Lower leg skin (tissue), 4 donors: Measurements from ENCODE around the gene CA7. TPM values are rescaled to one million over a fixed set of nuclear protein-coding genes. Genes with fewer than 3 reads are reported as not detected.

Experiments
- DNase-seq, 2 donors: peaks; one replicate each; pipeline ENCODE4 v3.0.0-alpha.2; 2019; ENCODE audit warnings: low spot score in 2 of 2
- H3K4me3 ChIP-seq: fragments of 200-600 bp; sonication (generic); 2 replicates; pipeline ENCODE4 v1.5.1; 2017; ENCODE audit warnings: mild to moderate bottlenecking, low read depth; ENCODE audit not compliant: poor library complexity, severe bottlenecking
- POLR2A ChIP-seq, 2 donors: fragments of 450-650 bp; IDR thresholded peaks; one replicate each; pipeline ENCODE4 v1.6.1; 2016 to 2017; ENCODE audit warnings: antibody characterized with exemption in 2 of 2, mild to moderate bottlenecking in 1 of 2, moderate library complexity in 1 of 2
- WGBS, 2 donors: methylation state at CpG; one replicate each; pipeline ENCODE4 v1.1.5; 2018; 5-methylcytosine and 5-hydroxymethylcytosine counted together
- intact Hi-C: fragments of 100-400 bp; cut with DNase I; formaldehyde crosslinking; loops from one replicate; pipeline ENCODE4 v1.15.0; 2023; ENCODE audit warnings: low total_unique reads
- total RNA-seq, 4 donors: library from RNA; depleted of rRNA; stranded (reverse); fragments of >200 nt; gene quantifications; one replicate each; pipeline ENCODE4 v1.1.0, GENCODE V29; 2016
- TF ChIP-seq, protein P1 (sequence below), 3 donors: fragments of 450-650 bp; IDR thresholded peaks; one replicate each; pipeline ENCODE4 v1.5.1; 2016; ENCODE audit warnings: antibody characterized with exemption in 3 of 3, mild to moderate bottlenecking in 3 of 3, moderate library complexity in 2 of 3

Gene CA7
- total RNA-seq, 4 donors from 2014 or later: not detected

DNA sequence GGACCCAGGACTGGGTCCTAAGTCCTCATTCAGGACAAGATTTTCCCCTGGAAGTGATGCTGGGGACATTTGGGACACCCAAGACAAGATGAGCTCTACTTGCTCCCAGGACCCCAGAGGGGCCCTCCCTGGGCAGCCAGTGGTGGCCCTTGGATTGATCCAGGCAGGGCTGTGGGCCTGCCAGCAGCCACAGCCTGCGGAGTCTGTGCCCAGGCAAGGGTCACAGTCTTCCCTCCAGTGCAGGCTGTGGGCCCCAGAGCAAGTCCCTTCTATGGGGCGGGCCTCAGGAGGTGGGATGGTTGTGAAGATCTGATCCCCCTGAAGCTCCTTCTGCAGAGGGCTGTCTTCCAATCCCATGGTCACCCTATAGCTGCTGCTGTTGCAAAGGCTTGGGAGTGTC lies 12.6 kb downstream of the CA7 start:
- 100% methylated on average over 2 of the region's 2 CpGs; no CpG with 5 or more reads in 1 of the 2 donors for WGBS, 2 donors
- H3K4me3 ChIP-seq: no peak overlapping the region
- intact Hi-C loops: loop anchor here (10.0 kb wide), 1 partner anchor 452 kb away; no protein-coding TSS in a partner anchor
- TF ChIP-seq, protein P1, sequence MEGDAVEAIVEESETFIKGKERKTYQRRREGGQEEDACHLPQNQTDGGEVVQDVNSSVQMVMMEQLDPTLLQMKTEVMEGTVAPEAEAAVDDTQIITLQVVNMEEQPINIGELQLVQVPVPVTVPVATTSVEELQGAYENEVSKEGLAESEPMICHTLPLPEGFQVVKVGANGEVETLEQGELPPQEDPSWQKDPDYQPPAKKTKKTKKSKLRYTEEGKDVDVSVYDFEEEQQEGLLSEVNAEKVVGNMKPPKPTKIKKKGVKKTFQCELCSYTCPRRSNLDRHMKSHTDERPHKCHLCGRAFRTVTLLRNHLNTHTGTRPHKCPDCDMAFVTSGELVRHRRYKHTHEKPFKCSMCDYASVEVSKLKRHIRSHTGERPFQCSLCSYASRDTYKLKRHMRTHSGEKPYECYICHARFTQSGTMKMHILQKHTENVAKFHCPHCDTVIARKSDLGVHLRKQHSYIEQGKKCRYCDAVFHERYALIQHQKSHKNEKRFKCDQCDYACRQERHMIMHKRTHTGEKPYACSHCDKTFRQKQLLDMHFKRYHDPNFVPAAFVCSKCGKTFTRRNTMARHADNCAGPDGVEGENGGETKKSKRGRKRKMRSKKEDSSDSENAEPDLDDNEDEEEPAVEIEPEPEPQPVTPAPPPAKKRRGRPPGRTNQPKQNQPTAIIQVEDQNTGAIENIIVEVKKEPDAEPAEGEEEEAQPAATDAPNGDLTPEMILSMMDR (IDR thresholded peaks at IDR 0.05): no peak
- TF ChIP-seq POLR2A (IDR thresholded peaks at IDR 0.05): no peak
- DNase-seq: no peak

DNA sequence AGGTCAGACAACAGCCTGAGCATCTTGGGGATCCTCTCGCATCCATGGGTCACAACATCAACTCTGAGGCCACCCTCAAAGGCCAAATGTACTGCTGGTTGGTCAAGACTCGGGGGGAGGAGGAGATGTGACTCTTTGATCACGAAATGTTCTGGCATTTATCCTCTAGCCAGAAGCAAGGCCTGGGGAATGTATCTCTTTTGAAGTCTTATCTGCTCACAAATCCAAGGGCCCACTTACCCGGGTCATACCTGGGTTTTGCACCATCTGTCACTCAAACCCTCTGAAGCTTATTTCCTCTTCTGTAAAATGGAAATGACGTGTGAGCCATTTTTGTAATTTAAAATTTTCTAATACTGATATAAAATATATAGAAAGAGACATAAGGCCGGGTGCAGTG lies 13.2 kb downstream of the CA7 start:
- intact Hi-C loops: loop anchor here (10.0 kb wide), 1 partner anchor 453 kb away; no protein-coding TSS in a partner anchor
- WGBS, 2 donors: 81 to 85% methylated on average over 6 of the region's 6 CpGs
- TF ChIP-seq, protein P1 (IDR thresholded peaks at IDR 0.05): no peak
- TF ChIP-seq POLR2A (IDR thresholded peaks at IDR 0.05): no peak
- DNase-seq: no peak
- no peak overlapping the region for H3K4me3 ChIP-seq

DNA sequence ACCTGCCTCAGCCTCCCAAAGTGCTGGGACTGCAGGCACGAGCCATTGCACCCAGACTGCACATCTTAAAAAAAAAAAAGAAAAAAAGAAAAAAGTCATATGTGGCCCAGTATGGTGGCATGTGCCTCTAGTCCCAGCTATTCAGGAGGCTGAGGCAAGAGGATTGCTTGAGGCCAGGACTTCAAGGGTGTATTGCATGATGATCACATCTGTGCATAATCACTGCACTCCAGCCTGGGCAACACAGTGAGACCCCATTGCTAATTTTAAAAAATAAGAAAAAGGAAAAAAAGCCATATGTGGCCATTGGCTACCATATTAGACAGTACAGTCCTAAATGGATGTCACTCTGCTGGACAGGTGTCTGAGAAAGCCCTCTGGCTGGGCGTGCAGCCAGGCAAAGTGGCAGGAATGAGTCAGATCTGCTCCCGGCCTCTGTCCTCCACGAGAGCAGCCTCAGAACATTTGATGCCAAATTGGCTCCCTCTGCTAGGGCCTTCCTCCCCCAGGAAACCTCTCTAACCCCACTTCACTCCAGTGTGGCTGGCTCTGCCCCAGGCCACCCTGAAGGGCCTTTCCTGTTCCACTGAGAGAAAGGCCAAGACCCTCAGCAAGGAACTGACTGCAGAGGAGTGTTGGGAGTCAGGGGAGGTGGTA lies 14.7 kb downstream of the CA7 start:
- TF ChIP-seq, protein P1 (IDR thresholded peaks at IDR 0.05): no peak
- no peak for TF ChIP-seq POLR2A (IDR thresholded peaks at IDR 0.05)
- intact Hi-C loops: loop anchor here (10.0 kb wide), 1 partner anchor 454 kb away; no protein-coding TSS in a partner anchor
- no peak for DNase-seq
- WGBS, 2 donors: 36 to 40% methylated on average over 4 of the region's 4 CpGs
- no peak overlapping the region for H3K4me3 ChIP-seq

DNA sequence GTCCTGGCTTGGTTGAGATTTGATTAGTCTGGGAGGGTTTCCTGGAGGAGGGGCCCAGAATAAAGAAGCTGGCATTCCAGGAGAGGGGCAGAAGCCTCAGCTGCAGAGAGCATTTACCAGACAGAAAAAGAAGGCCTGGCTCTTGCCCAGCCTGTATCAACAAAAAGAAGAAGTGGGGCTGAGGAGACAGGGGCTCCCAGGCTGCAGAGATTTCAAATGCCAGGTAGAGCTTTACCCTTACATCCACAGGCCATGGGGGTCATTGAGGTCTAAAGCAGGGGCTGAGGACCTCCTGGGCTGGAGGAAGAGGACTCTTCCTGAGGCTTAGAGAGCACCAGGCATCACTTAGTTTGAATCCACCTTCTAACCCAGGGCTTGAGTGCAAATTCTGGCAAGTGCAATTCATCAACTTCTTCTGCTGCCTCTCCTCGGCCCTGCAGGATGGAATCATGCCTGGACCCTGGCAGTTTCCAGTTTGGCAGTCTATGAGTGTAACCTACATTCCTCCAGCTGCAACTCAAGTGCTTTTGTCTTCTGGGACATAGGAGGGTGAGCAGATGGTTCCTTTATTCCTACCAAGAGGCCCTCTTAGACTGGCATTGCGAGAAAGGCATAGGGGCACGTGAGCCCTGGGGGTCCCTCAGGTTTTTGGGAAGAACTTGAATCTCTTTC lies 15.3 kb downstream of the CA7 start:
- DNase-seq: no peak
- TF ChIP-seq, protein P1 (IDR thresholded peaks at IDR 0.05): no peak
- no peak for TF ChIP-seq POLR2A (IDR thresholded peaks at IDR 0.05)
- WGBS, 2 donors: 82 to 90% methylated on average over 3 of the region's 3 CpGs
- H3K4me3 ChIP-seq: no peak overlapping the region
- intact Hi-C loops: loop anchor here (10.0 kb wide), 1 partner anchor 455 kb away; no protein-coding TSS in a partner anchor

DNA sequence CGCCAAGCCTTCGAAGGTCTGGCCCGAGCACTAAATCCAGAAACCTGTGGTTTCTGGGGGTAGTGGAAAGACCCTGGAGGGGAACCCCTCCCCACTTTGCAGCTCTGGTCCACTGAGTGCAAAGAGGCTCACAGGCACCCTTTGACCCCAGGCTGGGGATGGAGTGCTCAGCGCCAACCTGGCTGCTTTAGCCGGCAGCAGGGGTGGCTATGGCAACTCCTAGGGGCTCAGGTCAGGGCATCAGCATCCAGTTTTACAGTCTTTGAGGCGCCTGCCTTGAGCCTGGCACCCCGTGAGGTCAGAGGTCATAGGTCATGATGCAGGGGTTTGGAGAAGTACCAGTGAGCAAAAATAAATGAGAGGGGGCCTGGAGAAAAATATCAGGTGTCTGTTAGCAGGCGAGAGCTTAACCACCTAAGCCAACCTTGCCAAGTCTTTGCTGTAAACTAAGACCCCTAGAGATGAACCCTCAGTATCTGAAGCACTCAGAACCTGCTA lies 17.9 kb downstream of the CA7 start:
- intact Hi-C loops: no loop called here
- no peak for DNase-seq
- 90 to 92% methylated on average over 8 of the region's 8 CpGs for WGBS, 2 donors
- no peak overlapping the region for H3K4me3 ChIP-seq
- TF ChIP-seq, protein P1 (IDR thresholded peaks at IDR 0.05): no peak
- TF ChIP-seq POLR2A (IDR thresholded peaks at IDR 0.05): no peak
